ENCODE results near the gene PRAC2.

The PRAC2 gene

DNA sequence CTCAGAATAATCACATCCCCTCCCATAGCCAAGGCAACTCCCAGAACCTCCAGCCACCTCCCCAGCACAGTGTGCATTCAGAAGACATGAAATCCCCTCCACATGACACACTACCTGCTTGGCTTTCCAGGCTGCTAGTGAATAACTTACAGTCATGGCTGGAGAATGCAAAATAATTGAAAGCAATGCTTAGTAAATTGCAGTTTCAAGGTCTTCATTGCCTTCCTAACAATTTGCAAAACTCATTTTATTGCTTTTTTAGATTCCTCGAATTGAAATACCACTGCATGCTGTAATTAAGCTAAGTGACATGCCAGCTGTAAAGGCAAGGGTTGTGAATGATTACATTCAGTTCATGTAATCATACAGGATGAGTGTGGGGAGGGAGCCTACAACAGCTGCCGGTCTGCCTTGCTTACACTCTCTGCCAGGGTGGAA is 34.6 kb downstream of the PRAC2 start:
- DNase-seq (ENCODE audit: low spot score), result no peak
- H2AFZ ChIP-seq (ENCODE audit: low read length), result no peak overlapping the region
- H3K18ac ChIP-seq (ENCODE audit: low read length), result no peak overlapping the region
- H2BK12ac ChIP-seq (ENCODE audit: low read length), result no peak overlapping the region
- H3K36me3 ChIP-seq (replicated peaks in 1 of 2; ENCODE audit: control insufficient read depth in 2 of 2, insufficient read depth in 2 of 2, low read length in 2 of 2), result no peaks in the 10 kb centered on the region
- H3K4me1 ChIP-seq (ENCODE audit: control insufficient read depth in 2 of 2, insufficient read depth in 1 of 2, low read depth in 1 of 2, low read length in 2 of 2), result no peaks in the 10 kb centered on the region
- H2BK5ac ChIP-seq (ENCODE audit: low read length), result no peak overlapping the region
- no peak overlapping the region for H4K91ac ChIP-seq (ENCODE audit: low read depth, low read length, poor library complexity)
- H2BK15ac ChIP-seq (ENCODE audit: low read length), result no peak overlapping the region
- no peaks in the 10 kb centered on the region for H3K79me1 ChIP-seq (ENCODE audit: low read depth, low read length)
- H3K23ac ChIP-seq (ENCODE audit: low read depth, low read length, poor library complexity), result no peak overlapping the region
- no peak overlapping the region for H2BK120ac ChIP-seq (ENCODE audit: low read depth, low read length)
- no peak overlapping the region for H3K4ac ChIP-seq (ENCODE audit: low read length)
- no CpG with 5 or more reads among the region's 2 CpGs for WGBS, 2 donors (ENCODE audit: extremely low coverage in 2 of 2, insufficient read length in 2 of 2, insufficient replicate concordance in 1 of 2)
- no peak overlapping the region for H3K4me3 ChIP-seq (ENCODE audit: low read length in 2 of 2)
- H3K27me3 ChIP-seq (ENCODE audit: control insufficient read depth in 3 of 3, insufficient read depth in 3 of 3, low read depth in 1 of 3, low read length in 3 of 3), result peaks cover 23 to 87% (median 76%) of the 10 kb centered on the region in 3 experiments
- H2AK5ac ChIP-seq (ENCODE audit: low read depth, low read length), result no peak overlapping the region
- H3K9ac ChIP-seq (ENCODE audit: low read depth, low read length, poor library complexity), result no peak overlapping the region
- H3K9me3 ChIP-seq (replicated peaks in 1 of 2; ENCODE audit: control insufficient read depth in 2 of 2, insufficient read depth in 1 of 2, low read depth in 1 of 2, low read length in 2 of 2), result peaks cover 0 to 2% of the 10 kb centered on the region in 2 donors
- no peak overlapping the region for H3K27ac ChIP-seq (replicated peaks; ENCODE audit: low read length)
- H3K4me2 ChIP-seq (ENCODE audit: insufficient read depth, low read length, poor library complexity, severe bottlenecking), result no peak overlapping the region
- H4K8ac ChIP-seq (ENCODE audit: low read depth, low read length), result no peak overlapping the region
- H3K14ac ChIP-seq (ENCODE audit: low read length), result no peak overlapping the region

DNA sequence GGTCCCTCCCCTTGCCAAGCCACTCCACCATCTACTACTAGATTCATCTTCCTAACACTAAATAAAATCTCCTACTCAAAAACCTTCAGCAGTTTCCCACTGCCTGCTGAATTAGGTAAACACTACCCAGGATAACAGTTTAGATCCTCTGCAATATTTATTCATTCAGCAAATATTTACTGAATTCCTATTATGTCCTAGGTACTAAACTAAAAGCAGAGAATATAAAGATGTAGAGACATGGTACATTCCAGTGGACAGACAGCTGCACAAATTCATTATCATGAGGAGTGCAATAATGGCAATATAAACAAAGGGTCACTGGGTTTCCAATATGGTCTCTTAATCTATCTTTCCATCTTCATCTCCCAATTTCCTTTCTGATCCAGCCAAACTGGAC is 36.3 kb downstream of the PRAC2 start:
- Histone ChIP-seq H3K9me3 (replicated peaks in 1 of 2; ENCODE audit: control insufficient read depth in 2 of 2, insufficient read depth in 1 of 2, low read depth in 1 of 2, low read length in 2 of 2) (no peaks in the 10 kb centered on the region), H3K23ac (ENCODE audit: low read depth, low read length, poor library complexity) (no peak overlapping the region), H4K91ac (ENCODE audit: low read depth, low read length, poor library complexity) (no peak overlapping the region), H3K27ac (replicated peaks; ENCODE audit: low read length) (no peak overlapping the region), H3K36me3 (replicated peaks in 1 of 2; ENCODE audit: control insufficient read depth in 2 of 2, insufficient read depth in 2 of 2, low read length in 2 of 2) (no peaks in the 10 kb centered on the region), H3K4me2 (ENCODE audit: insufficient read depth, low read length, poor library complexity, severe bottlenecking) (no peak overlapping the region), H3K14ac (ENCODE audit: low read length) (no peak overlapping the region), H3K4me3 (ENCODE audit: low read length in 2 of 2) (no peak overlapping the region), H3K4ac (ENCODE audit: low read length) (no peak overlapping the region), H3K9ac (ENCODE audit: low read depth, low read length, poor library complexity) (no peak overlapping the region), H3K79me1 (ENCODE audit: low read depth, low read length) (no peaks in the 10 kb centered on the region), H2BK15ac (ENCODE audit: low read length) (no peak overlapping the region), H2AK5ac (ENCODE audit: low read depth, low read length) (no peak overlapping the region), H2BK12ac (ENCODE audit: low read length) (no peak overlapping the region), H4K8ac (ENCODE audit: low read depth, low read length) (no peak overlapping the region), H3K27me3 (ENCODE audit: control insufficient read depth in 3 of 3, insufficient read depth in 3 of 3, low read depth in 1 of 3, low read length in 3 of 3) (peaks cover 6 to 86% (median 62%) of the 10 kb centered on the region in 3 experiments), H2BK120ac (ENCODE audit: low read depth, low read length) (no peak overlapping the region), H2BK5ac (ENCODE audit: low read length) (no peak overlapping the region), H3K4me1 (ENCODE audit: control insufficient read depth in 2 of 2, insufficient read depth in 1 of 2, low read depth in 1 of 2, low read length in 2 of 2) (no peaks in the 10 kb centered on the region), H2AFZ (ENCODE audit: low read length) (no peak overlapping the region), H3K18ac (ENCODE audit: low read length) (no peak overlapping the region)
- DNase-seq (ENCODE audit: low spot score), result no peak

DNA sequence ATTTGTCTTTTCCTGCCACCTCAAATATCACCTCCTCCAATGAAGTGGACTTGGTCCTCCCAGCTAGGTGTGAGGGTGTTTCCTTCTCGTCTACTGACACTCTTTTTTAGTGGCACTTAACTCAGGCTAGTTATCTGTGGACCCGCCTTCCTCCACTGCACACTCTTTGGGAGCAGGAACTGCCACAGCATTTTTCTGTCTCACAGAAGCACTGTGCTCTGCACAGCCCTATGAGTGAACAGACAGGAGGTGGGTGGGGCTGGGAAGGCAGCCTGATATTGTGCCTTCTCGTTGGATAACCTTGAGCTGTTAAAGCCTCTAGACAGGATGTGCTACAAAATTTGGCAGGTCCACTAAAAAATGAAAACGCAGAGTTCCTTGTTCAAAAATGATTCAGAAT is 37.4 kb downstream of the PRAC2 start:
- Histone ChIP-seq H2AFZ (ENCODE audit: low read length) (no peak overlapping the region), H3K79me1 (ENCODE audit: low read depth, low read length) (no peaks in the 10 kb centered on the region), H3K23ac (ENCODE audit: low read depth, low read length, poor library complexity) (no peak overlapping the region), H4K91ac (ENCODE audit: low read depth, low read length, poor library complexity) (no peak overlapping the region), H3K18ac (ENCODE audit: low read length) (no peak overlapping the region), H3K4me3 (ENCODE audit: low read length in 2 of 2) (no peak overlapping the region), H3K27ac (replicated peaks; ENCODE audit: low read length) (no peak overlapping the region), H2BK15ac (ENCODE audit: low read length) (no peak overlapping the region), H3K9me3 (replicated peaks in 1 of 2; ENCODE audit: control insufficient read depth in 2 of 2, insufficient read depth in 1 of 2, low read depth in 1 of 2, low read length in 2 of 2) (no peaks in the 10 kb centered on the region), H2AK5ac (ENCODE audit: low read depth, low read length) (no peak overlapping the region), H2BK5ac (ENCODE audit: low read length) (no peak overlapping the region), H3K4ac (ENCODE audit: low read length) (no peak overlapping the region), H3K4me2 (ENCODE audit: insufficient read depth, low read length, poor library complexity, severe bottlenecking) (no peak overlapping the region), H2BK12ac (ENCODE audit: low read length) (no peak overlapping the region), H3K36me3 (replicated peaks in 1 of 2; ENCODE audit: control insufficient read depth in 2 of 2, insufficient read depth in 2 of 2, low read length in 2 of 2) (no peaks in the 10 kb centered on the region), H3K14ac (ENCODE audit: low read length) (no peak overlapping the region), H3K27me3 (ENCODE audit: control insufficient read depth in 3 of 3, insufficient read depth in 3 of 3, low read depth in 1 of 3, low read length in 3 of 3) (peaks cover 0 to 81% (median 51%) of the 10 kb centered on the region in 3 experiments), H3K9ac (ENCODE audit: low read depth, low read length, poor library complexity) (no peak overlapping the region), H2BK120ac (ENCODE audit: low read depth, low read length) (no peak overlapping the region), H3K4me1 (ENCODE audit: control insufficient read depth in 2 of 2, insufficient read depth in 1 of 2, low read depth in 1 of 2, low read length in 2 of 2) (no peaks in the 10 kb centered on the region), H4K8ac (ENCODE audit: low read depth, low read length) (no peak overlapping the region)
- no peak for DNase-seq (ENCODE audit: low spot score)
- WGBS, 2 donors (ENCODE audit: extremely low coverage in 2 of 2, insufficient read length in 2 of 2, insufficient replicate concordance in 1 of 2), result no CpG with 5 or more reads among the region's 4 CpGs

DNA sequence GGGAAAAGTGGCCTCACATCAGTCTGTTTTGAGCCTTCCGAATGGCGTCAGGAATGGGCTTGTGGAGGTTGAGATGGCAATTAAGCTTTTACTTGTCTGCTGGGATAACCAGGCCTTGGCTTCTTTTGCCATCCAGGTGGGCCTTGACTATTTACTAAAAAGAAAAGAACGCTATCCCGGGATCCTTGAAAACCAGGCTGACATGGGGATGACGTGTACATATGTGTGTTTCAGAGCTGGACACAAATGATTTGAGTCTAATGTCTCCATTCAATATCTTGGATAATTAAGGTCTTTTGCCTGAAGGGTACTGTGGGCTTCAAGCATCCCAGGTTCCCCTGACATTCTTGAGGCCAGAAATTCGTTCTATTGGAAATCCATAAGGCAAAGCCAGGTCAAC is 38.1 kb downstream of the PRAC2 start:
- Histone ChIP-seq H2BK12ac (ENCODE audit: low read length) (no peak overlapping the region), H3K4me3 (ENCODE audit: low read length in 2 of 2) (no peak overlapping the region), H3K18ac (ENCODE audit: low read length) (no peak overlapping the region), H3K79me1 (ENCODE audit: low read depth, low read length) (no peaks in the 10 kb centered on the region), H3K27ac (replicated peaks; ENCODE audit: low read length) (no peak overlapping the region), H3K27me3 (ENCODE audit: control insufficient read depth in 3 of 3, insufficient read depth in 3 of 3, low read depth in 1 of 3, low read length in 3 of 3) (peaks cover 0 to 77% (median 44%) of the 10 kb centered on the region in 3 experiments), H3K9me3 (replicated peaks in 1 of 2; ENCODE audit: control insufficient read depth in 2 of 2, insufficient read depth in 1 of 2, low read depth in 1 of 2, low read length in 2 of 2) (no peaks in the 10 kb centered on the region), H2BK120ac (ENCODE audit: low read depth, low read length) (no peak overlapping the region), H3K4me1 (ENCODE audit: control insufficient read depth in 2 of 2, insufficient read depth in 1 of 2, low read depth in 1 of 2, low read length in 2 of 2) (no peaks in the 10 kb centered on the region), H3K4me2 (ENCODE audit: insufficient read depth, low read length, poor library complexity, severe bottlenecking) (no peak overlapping the region), H2AK5ac (ENCODE audit: low read depth, low read length) (no peak overlapping the region), H2BK15ac (ENCODE audit: low read length) (no peak overlapping the region), H3K14ac (ENCODE audit: low read length) (no peak overlapping the region), H4K91ac (ENCODE audit: low read depth, low read length, poor library complexity) (no peak overlapping the region), H4K8ac (ENCODE audit: low read depth, low read length) (no peak overlapping the region), H3K36me3 (replicated peaks in 1 of 2; ENCODE audit: control insufficient read depth in 2 of 2, insufficient read depth in 2 of 2, low read length in 2 of 2) (no peaks in the 10 kb centered on the region), H3K9ac (ENCODE audit: low read depth, low read length, poor library complexity) (no peak overlapping the region), H2AFZ (ENCODE audit: low read length) (no peak overlapping the region), H3K23ac (ENCODE audit: low read depth, low read length, poor library complexity) (no peak overlapping the region), H3K4ac (ENCODE audit: low read length) (no peak overlapping the region), H2BK5ac (ENCODE audit: low read length) (no peak overlapping the region)
- no CpG with 5 or more reads among the region's 6 CpGs for WGBS, 2 donors (ENCODE audit: extremely low coverage in 2 of 2, insufficient read length in 2 of 2, insufficient replicate concordance in 1 of 2)
- no peak for DNase-seq (ENCODE audit: low spot score)
